Stimulated activated CD4-positive, alpha-beta T cell treated with anti-CD3 and anti-CD28 coated beads, Interleukin-2, amount 100 ng/mL, for 48 hours (primary cell): Measurements from ENCODE around the gene TOR4A.
A peak's percentile ranks its signal among the peaks of the same experiment; 100 is the strongest.

ENCODE experiments used
- DNase-seq, 2 donors: peaks; one replicate each; pipeline ENCODE4 v3.0.0-alpha.2; 2020

The TOR4A gene

GRCh38 chr9:137277329-137278041 lies at the start of gene TOR4A:
Gene TOR4A (plus strand): TSS chr9:137277726. CDS start chr9:137278690, 964 bp downstream.
- DNase-seq: no peak

GRCh38 chr9:137227853-137228505 lies 49.5 kb upstream of the TOR4A start:
- DNase-seq: no peak

GRCh38 chr9:137228506-137228967 lies 49.0 kb upstream of the TOR4A start:
- DNase-seq: no peak

GRCh38 chr9:137228968-137229896 lies 48.3 kb upstream of the TOR4A start:
- no peak for DNase-seq

- DNase-seq: no peak
Measured at GRCh38 chr9:137229903-137230704, 47.4 kb upstream of the TOR4A start.

GRCh38 chr9:137230705-137231371 lies 46.7 kb upstream of the TOR4A start, which contains the start of gene SLC34A3:
Gene SLC34A3 (plus strand): TSS chr9:137230901. CDS start chr9:137231703, 802 bp downstream.
- no peak for DNase-seq

GRCh38 chr9:137231372-137232039 lies 46.0 kb upstream of the TOR4A start:
- DNase-seq: no peak

GRCh38 chr9:137232101-137232500 lies 45.4 kb upstream of the TOR4A start:
- DNase-seq: no peak

GRCh38 chr9:137232510-137232909 lies 45.0 kb upstream of the TOR4A start:
- no peak for DNase-seq

- DNase-seq: no peak
Measured at GRCh38 chr9:137233143-137233980, 44.2 kb upstream of the TOR4A start.

GRCh38 chr9:137234055-137234697 lies 43.4 kb upstream of the TOR4A start:
- no peak for DNase-seq

GRCh38 chr9:137234758-137235423 lies 42.6 kb upstream of the TOR4A start:
- DNase-seq: no peak

GRCh38 chr9:137235424-137236237 lies 41.9 kb upstream of the TOR4A start:
- no peak for DNase-seq

- peak; percentile 91 to 94 for DNase-seq
Measured at GRCh38 chr9:137236238-137236935, 41.1 kb upstream of the TOR4A start.

- DNase-seq: no peak
Measured at GRCh38 chr9:137236936-137237421, 40.5 kb upstream of the TOR4A start.

GRCh38 chr9:137237759-137238726 lies 39.5 kb upstream of the TOR4A start:
- DNase-seq: no peak
